Fibroblast of peridontal ligament (primary cell): ENCODE results near the gene ANKRD13B.
A peak's percentile ranks its signal among the peaks of the same experiment; 100 is the strongest.
"Not testable (repeated sequence)": the region's sequence is repeated elsewhere in the genome, so short reads cannot be mapped to it uniquely, and the experiment has no call there.

Experiments
- DNase-seq: peaks from one replicate; pipeline ENCODE4 v3.0.0-alpha.2; 2010; ENCODE audit errors: extremely low read depth

Gene ANKRD13B

GRCh38 chr17:29592850-29593551 is at the start of gene ANKRD13B:
Gene ANKRD13B, plus strand, starts transcription at chr17:29593132. Its CDS starts 490 bp downstream, at chr17:29593622.
- no peak for DNase-seq

- no peak for DNase-seq
Measured at GRCh38 chr17:29544066-29544465, 48.9 kb upstream of the ANKRD13B start.

GRCh38 chr17:29546085-29546484 is 46.8 kb upstream of the ANKRD13B start:
- peak; percentile 21 for DNase-seq

- DNase-seq: peak; percentile 35
Measured at GRCh38 chr17:29546830-29547229, 46.1 kb upstream of the ANKRD13B start.

GRCh38 chr17:29549177-29549923 is 43.6 kb upstream of the ANKRD13B start:
- peak; percentile 80 for DNase-seq

GRCh38 chr17:29555840-29556239 is 37.1 kb upstream of the ANKRD13B start:
- no peak for DNase-seq

GRCh38 chr17:29557085-29557738 is 35.7 kb upstream of the ANKRD13B start:
- DNase-seq: no peak

GRCh38 chr17:29557739-29558116 is 35.2 kb upstream of the ANKRD13B start:
- DNase-seq: no peak

GRCh38 chr17:29558139-29558538 is 34.8 kb upstream of the ANKRD13B start:
- not testable (repeated sequence) for DNase-seq

GRCh38 chr17:29559640-29560039 is 33.3 kb upstream of the ANKRD13B start:
- DNase-seq: no peak

GRCh38 chr17:29560316-29560715 is 32.6 kb upstream of the ANKRD13B start:
- DNase-seq: no peak

GRCh38 chr17:29561554-29562517 is 31.1 kb upstream of the ANKRD13B start:
- DNase-seq: no peak

GRCh38 chr17:29562615-29563014 is 30.3 kb upstream of the ANKRD13B start:
- DNase-seq: no peak

- DNase-seq: no peak
Measured at GRCh38 chr17:29563816-29564215, 29.1 kb upstream of the ANKRD13B start.

- DNase-seq: no peak
Measured at GRCh38 chr17:29565643-29566472, 27.1 kb upstream of the ANKRD13B start.

GRCh38 chr17:29566473-29567303 is 26.2 kb upstream of the ANKRD13B start, which contains the start of gene ABHD15:
Gene ABHD15, minus strand, starts transcription at chr17:29567037. Its CDS starts 71 bp downstream, at chr17:29566966.
- DNase-seq: peak; percentile 59

- DNase-seq: no peak
Measured at GRCh38 chr17:29567304-29567553, 25.7 kb upstream of the ANKRD13B start.

GRCh38 chr17:29567554-29568330 is 25.2 kb upstream of the ANKRD13B start:
- DNase-seq: no peak
